Measurements from ENCODE around the gene ARL15. TPM values are rescaled to one million over a fixed set of nuclear protein-coding genes. Genes with fewer than 3 reads are reported as not detected.

The ARL15 gene
- total and polyA plus RNA-seq, 2 donors (not counting 3 experiments of a cell fraction or from before 2014, with no cell fraction given) = 11.9 to 24.4 TPM

DNA sequence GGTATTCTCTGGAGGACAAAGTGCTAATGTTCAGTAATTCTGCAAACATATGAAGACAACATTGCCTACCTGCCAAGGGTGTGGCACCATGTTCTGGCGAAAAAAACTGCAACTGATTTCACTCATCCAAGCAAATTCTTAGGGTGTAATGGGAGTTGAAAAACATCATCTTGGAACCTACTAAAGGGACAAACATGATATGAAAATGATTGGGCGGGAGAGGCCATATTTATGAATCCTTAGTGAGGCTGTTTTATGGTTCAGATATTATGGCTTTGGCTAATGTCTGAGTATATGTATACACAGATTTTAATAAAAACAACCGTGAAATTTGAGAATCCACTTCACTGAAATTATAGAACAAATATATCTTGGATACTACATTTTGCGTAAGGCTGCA is 225.7 kb downstream of the ARL15 start:
- no peak for TF ChIP-seq POLR2A (IDR thresholded peaks at IDR 0.05; ENCODE audit: low read depth, low read length)
- no peak for TF ChIP-seq GATA2 (IDR thresholded peaks at IDR 0.05; ENCODE audit: insufficient read depth, insufficient read length, low read depth, low read length)
- no peak for TF ChIP-seq POLR2AphosphoS5 (IDR thresholded peaks at IDR 0.05; ENCODE audit: insufficient read depth, low read depth, low read length)
- TF ChIP-seq, protein P1, sequence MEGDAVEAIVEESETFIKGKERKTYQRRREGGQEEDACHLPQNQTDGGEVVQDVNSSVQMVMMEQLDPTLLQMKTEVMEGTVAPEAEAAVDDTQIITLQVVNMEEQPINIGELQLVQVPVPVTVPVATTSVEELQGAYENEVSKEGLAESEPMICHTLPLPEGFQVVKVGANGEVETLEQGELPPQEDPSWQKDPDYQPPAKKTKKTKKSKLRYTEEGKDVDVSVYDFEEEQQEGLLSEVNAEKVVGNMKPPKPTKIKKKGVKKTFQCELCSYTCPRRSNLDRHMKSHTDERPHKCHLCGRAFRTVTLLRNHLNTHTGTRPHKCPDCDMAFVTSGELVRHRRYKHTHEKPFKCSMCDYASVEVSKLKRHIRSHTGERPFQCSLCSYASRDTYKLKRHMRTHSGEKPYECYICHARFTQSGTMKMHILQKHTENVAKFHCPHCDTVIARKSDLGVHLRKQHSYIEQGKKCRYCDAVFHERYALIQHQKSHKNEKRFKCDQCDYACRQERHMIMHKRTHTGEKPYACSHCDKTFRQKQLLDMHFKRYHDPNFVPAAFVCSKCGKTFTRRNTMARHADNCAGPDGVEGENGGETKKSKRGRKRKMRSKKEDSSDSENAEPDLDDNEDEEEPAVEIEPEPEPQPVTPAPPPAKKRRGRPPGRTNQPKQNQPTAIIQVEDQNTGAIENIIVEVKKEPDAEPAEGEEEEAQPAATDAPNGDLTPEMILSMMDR (IDR thresholded peaks at IDR 0.05; ENCODE audit: extremely low read depth in 1 of 2, insufficient read depth in 1 of 2, low read depth in 1 of 2, low read length in 2 of 2) = no peak
- no peak for TF ChIP-seq FOS (IDR thresholded peaks at IDR 0.05; ENCODE audit: borderline replicate concordance, insufficient read depth, low read length)
- dilution Hi-C loops (cut with MboI; ENCODE audit: extremely low pct_ligation_motif_present, low sequenced_read_pairs) = no loop called here
- FAIRE-seq = no peak

DNA sequence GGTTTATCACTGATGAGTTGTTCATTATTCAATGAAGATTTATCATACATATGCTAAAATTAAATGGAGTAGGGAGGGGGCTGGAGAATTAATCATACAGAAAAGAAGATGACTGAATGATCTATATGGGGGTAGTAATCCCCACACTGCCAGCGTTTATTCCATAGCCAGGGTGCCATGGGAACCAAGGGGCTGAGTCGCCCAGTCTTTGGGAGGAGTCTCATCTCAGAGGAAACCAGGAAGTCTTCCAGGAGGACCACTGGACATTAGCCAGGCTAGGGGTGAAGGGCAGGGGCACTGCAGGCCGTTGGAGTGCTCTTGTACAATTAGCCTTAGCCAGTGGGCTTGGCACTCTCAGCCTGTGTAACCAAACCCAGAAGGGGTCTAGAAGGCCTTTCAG is 226.5 kb downstream of the ARL15 start:
- no peak for DNase-seq (ENCODE audit: low read depth, low spot score)
- CTCF ChIA-PET = no interaction called here
- no peaks in the 10 kb centered on the region for H3K9me3 ChIP-seq (replicated peaks; ENCODE audit: control insufficient read depth, insufficient read depth, low read length)
- no peaks in the 10 kb centered on the region for H3K36me3 ChIP-seq (ENCODE audit: control insufficient read depth in 2 of 2, extremely low read depth in 1 of 2, insufficient read depth in 2 of 2, low read length in 2 of 2)
- H3K9me1 ChIP-seq (replicated peaks; ENCODE audit: control insufficient read depth, extremely low read depth, insufficient read depth, low read length) = peaks cover 2% of the 10 kb centered on the region
- H3K27me3 ChIP-seq (ENCODE audit: control insufficient read depth in 2 of 2, insufficient read depth in 2 of 2, low read length in 2 of 2) = no peaks in the 10 kb centered on the region
- H2AFZ ChIP-seq (ENCODE audit: low read depth, low read length) = no peak overlapping the region
- no peak overlapping the region for H3K4me3 ChIP-seq (replicated peaks in 1 of 3; ENCODE audit: insufficient read depth in 1 of 3, low read depth in 1 of 3, low read length in 3 of 3)
- no peak overlapping the region for H3K27ac ChIP-seq (ENCODE audit: insufficient read depth, low read depth, low read length)
- POLR2A ChIA-PET = no interaction called here
- H3K4me2 ChIP-seq (ENCODE audit: insufficient read depth, low read length) = no peak overlapping the region
- no peak overlapping the region for H3K9ac ChIP-seq (replicated peaks; ENCODE audit: extremely low read depth, insufficient read depth, low read length)
- intact Hi-C loops (cut with micrococcal nuclease) (no loop called here), dilution Hi-C loops (cut with MboI; ENCODE audit: extremely low pct_ligation_motif_present, low sequenced_read_pairs) (no loop called here)
- TF ChIP-seq GATA2 (IDR thresholded peaks at IDR 0.05; ENCODE audit: insufficient read depth, insufficient read length, low read depth, low read length) (no peak), POLR2AphosphoS5 (IDR thresholded peaks at IDR 0.05; ENCODE audit: insufficient read depth, low read depth, low read length) (no peak), POLR2A (IDR thresholded peaks at IDR 0.05; ENCODE audit: low read depth, low read length) (no peak), JUN (IDR thresholded peaks at IDR 0.05; ENCODE audit: borderline replicate concordance, insufficient read depth, insufficient read length, low read depth) (no peak), FOS (IDR thresholded peaks at IDR 0.05; ENCODE audit: borderline replicate concordance, insufficient read depth, low read length) (no peak), MYC (IDR thresholded peaks at IDR 0.05; ENCODE audit: low read depth, low read length) (no peak), EZH2 (IDR thresholded peaks at IDR 0.05; ENCODE audit: borderline replicate concordance, low read depth, low read length, severe bottlenecking) (no peak)
- TF ChIP-seq, protein P2, sequence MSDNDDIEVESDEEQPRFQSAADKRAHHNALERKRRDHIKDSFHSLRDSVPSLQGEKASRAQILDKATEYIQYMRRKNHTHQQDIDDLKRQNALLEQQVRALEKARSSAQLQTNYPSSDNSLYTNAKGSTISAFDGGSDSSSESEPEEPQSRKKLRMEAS (IDR thresholded peaks at IDR 0.05; ENCODE audit: insufficient read depth, insufficient read length) = no peak
- TF ChIP-seq, protein P1 (IDR thresholded peaks at IDR 0.05; ENCODE audit: extremely low read depth in 1 of 2, insufficient read depth in 1 of 2, low read depth in 1 of 2, low read length in 2 of 2) = no peak
- peaks cover 12% of the 10 kb centered on the region for H3K4me1 ChIP-seq (ENCODE audit: control insufficient read depth, extremely low read depth, insufficient read depth, low read length)
- no peaks in the 10 kb centered on the region for H3K79me2 ChIP-seq (ENCODE audit: control insufficient read depth, insufficient read depth, low read length)
- no peaks in the 10 kb centered on the region for H4K20me1 ChIP-seq (replicated peaks; ENCODE audit: control insufficient read depth, extremely low read depth, insufficient read depth, low read length)
- FAIRE-seq = no peak
- no TSS peak for BruUV-seq (replicated peaks)

More for the DNA sequence above, 225.7 kb downstream of the ARL15 start:
- no TSS peak for BruUV-seq (replicated peaks)
- H3K9me3 ChIP-seq (replicated peaks; ENCODE audit: control insufficient read depth, insufficient read depth, low read length) = no peaks in the 10 kb centered on the region
- H3K4me3 ChIP-seq (replicated peaks in 1 of 3; ENCODE audit: insufficient read depth in 1 of 3, low read depth in 1 of 3, low read length in 3 of 3) = no peak overlapping the region
- H3K9me1 ChIP-seq (replicated peaks; ENCODE audit: control insufficient read depth, extremely low read depth, insufficient read depth, low read length) = peaks cover 2% of the 10 kb centered on the region
- H3K27me3 ChIP-seq (ENCODE audit: control insufficient read depth in 2 of 2, insufficient read depth in 2 of 2, low read length in 2 of 2) = no peaks in the 10 kb centered on the region
- no peaks in the 10 kb centered on the region for H4K20me1 ChIP-seq (replicated peaks; ENCODE audit: control insufficient read depth, extremely low read depth, insufficient read depth, low read length)
- no peak overlapping the region for H3K27ac ChIP-seq (ENCODE audit: insufficient read depth, low read depth, low read length)
- intact Hi-C loops (cut with micrococcal nuclease) = no loop called here
- H2AFZ ChIP-seq (ENCODE audit: low read depth, low read length) = no peak overlapping the region
- H3K9ac ChIP-seq (replicated peaks; ENCODE audit: extremely low read depth, insufficient read depth, low read length) = no peak overlapping the region
- peaks cover 12% of the 10 kb centered on the region for H3K4me1 ChIP-seq (ENCODE audit: control insufficient read depth, extremely low read depth, insufficient read depth, low read length)
- H3K36me3 ChIP-seq (ENCODE audit: control insufficient read depth in 2 of 2, extremely low read depth in 1 of 2, insufficient read depth in 2 of 2, low read length in 2 of 2) = no peaks in the 10 kb centered on the region
- no peak overlapping the region for H3K4me2 ChIP-seq (ENCODE audit: insufficient read depth, low read length)
- no peaks in the 10 kb centered on the region for H3K79me2 ChIP-seq (ENCODE audit: control insufficient read depth, insufficient read depth, low read length)
- no peak for DNase-seq (ENCODE audit: low read depth, low spot score)
- POLR2A ChIA-PET = no interaction called here
- CTCF ChIA-PET = no interaction called here

Measured in endothelial cell of umbilical vein (primary cell).